HS-5 (cell line): Measurements from ENCODE around the gene COL8A1.
A peak's percentile ranks its signal among the peaks of the same experiment; 100 is the strongest.
"Not testable (repeated sequence)": the region's sequence is repeated elsewhere in the genome, so short reads cannot be mapped to it uniquely, and the experiment has no call there.

Experiments used
- DNase-seq: peaks from one replicate; pipeline ENCODE4 v3.0.0-alpha.2; 2012; ENCODE audit warnings: low read depth

Gene COL8A1

GRCh38 chr3:99638167-99638948 lies at the start of gene COL8A1:
Gene COL8A1, plus strand, starts transcription at chr3:99638594. Its CDS starts 152,089 bp downstream, at chr3:99790683.
- DNase-seq, result no peak

DNA sequence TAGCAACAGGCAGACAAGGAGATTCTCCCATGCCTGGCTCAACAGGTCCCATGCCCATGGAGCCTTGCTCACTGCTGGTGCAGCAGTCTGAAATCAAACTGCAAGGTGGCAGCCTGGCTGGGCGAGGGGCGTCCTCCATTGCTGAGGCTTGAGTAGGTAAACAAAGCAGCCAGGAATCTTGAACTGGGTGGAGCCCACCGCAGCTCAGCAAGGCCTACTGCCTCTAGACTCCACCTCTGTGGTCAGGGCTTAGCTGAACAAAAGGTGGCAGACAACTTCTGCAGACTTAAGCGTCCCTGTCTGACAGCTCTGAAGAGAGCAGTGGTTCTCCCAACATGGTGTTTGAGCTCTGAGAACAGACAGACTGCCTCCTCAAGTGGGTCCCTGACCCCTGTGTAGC lies 49.2 kb upstream of the COL8A1 start:
- not testable (repeated sequence) for DNase-seq

DNA sequence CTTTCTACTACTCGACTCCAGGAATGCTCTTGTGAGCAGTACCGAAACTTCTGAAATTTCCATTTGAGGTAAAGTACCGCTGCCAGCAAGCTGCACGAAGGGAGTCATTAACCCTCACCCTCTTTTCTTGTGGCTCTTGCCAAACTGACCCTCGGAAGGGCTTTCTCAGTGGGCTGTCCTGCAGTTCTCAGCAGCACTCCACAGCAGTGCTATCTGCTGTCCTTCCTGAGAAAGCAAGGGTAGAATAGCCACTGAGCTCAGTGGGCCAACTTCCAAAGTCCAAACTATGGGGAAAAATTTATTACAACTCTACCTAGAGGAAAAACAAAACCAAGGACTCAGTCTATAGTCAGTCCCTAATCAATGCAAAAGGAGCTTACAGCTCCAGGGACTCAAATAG lies 38.5 kb upstream of the COL8A1 start:
- no peak for DNase-seq

- DNase-seq, result no peak
Observed at GRCh38 chr3:99601515-99601914, 36.9 kb upstream of the COL8A1 start.

DNA sequence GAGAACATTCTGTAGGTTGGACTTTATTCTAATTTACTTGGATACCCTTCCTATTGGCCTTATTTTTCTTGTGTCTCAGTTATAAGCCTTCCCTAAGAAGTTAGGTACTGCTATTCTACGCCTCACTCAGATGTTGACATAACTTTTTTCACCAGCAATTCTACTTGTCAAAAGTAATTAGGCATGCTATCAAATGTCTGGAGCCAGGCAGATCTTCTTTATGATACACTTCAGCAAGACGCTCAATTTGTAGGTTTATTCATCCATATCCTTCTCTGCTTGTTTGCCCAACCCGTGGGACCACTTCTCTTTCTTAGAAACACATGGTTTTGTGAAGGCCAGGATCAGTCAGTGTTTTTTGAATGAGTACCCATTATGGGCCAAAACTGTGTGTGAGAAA lies 36.2 kb upstream of the COL8A1 start:
- DNase-seq, result no peak

GRCh38 chr3:99607151-99607550 lies 31.2 kb upstream of the COL8A1 start:
- no peak for DNase-seq

- no peak for DNase-seq
Observed at GRCh38 chr3:99614768-99615167, 23.6 kb upstream of the COL8A1 start.

DNA sequence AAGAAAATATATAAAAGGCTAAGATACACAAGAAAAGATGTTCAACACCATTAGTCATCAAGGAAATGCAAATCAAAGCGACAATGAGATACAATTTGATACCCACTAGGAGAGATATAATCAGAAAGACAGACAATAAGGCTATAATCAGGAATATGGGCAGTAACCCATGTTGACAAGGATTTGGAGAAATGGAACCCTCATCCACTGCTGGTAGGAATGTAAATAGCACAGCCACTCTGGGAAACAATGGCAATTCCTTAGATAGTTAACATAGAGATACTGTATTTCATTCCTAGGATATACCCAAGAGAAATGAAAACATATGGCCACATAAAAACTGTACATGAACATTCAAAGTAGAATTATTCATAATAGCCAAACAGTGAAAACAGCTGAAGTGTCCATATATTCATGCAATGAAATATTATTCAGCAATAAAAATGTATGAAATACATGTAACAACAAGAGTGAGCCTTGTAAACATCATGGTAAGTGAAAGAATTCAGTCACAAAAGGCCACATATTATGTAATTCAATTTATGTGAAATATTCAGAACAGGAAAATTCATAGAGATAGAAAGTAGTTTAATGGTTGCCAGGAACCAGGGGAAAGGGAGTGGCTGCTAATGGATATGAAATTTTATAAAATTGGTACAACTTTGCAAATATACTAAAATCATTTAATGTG lies 18.2 kb upstream of the COL8A1 start:
- no peak for DNase-seq

DNA sequence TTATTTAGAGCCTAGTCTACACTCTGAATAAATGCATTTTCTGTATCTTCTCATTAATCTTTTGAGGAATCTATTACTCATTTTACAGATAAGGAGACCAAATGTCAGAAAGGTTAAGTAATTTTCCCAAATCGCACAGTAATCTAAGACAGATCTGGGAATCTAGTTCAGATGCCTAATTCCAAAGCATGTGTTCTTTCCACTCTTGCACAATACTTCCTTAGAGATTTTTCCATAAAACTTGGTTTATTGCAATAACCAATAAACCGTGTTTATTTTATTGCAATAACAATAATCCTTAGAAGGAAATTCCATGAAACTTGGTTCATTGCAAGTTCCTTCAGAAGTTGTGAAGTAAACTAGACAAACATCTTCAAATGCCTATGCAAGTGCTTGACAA lies 17.4 kb upstream of the COL8A1 start:
- no peak for DNase-seq

DNA sequence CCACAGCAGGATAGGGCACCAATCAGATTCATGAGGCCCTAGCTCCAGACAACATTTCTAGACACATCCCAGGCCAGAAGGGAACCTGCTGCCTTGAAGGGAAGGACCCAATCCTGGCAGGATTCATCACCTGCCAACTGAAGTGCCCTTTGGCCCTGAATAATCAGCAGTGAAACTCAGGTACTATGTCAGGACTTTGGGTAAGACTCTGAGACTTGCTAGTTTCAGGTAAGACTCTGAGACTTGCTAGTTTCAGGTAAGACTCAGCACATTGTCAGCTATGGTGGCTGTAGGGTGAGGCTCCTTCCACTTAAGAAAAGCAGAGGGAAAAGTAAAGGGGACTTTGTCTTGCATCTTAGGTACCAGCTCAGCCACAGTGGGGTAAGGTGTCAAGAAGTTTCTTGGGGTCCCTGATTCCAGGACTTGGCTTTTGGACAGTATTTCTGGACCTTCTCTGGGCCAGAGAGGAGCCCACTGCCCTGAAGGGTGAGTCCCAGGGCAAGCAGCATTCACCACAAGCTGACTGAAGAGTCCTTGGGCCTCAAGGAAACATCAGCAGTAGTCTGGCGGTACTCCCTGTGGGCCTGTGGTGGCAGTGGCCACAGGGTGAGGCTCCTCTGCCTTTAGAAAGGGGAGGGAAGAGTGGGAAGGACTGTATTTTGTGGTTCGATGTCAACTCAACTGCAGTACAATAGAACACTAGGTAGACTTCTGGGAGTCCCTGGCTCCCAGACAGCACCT lies 13.7 kb upstream of the COL8A1 start:
- no peak for DNase-seq

GRCh38 chr3:99625237-99625622 lies 13.2 kb upstream of the COL8A1 start:
- DNase-seq, result no peak

DNA sequence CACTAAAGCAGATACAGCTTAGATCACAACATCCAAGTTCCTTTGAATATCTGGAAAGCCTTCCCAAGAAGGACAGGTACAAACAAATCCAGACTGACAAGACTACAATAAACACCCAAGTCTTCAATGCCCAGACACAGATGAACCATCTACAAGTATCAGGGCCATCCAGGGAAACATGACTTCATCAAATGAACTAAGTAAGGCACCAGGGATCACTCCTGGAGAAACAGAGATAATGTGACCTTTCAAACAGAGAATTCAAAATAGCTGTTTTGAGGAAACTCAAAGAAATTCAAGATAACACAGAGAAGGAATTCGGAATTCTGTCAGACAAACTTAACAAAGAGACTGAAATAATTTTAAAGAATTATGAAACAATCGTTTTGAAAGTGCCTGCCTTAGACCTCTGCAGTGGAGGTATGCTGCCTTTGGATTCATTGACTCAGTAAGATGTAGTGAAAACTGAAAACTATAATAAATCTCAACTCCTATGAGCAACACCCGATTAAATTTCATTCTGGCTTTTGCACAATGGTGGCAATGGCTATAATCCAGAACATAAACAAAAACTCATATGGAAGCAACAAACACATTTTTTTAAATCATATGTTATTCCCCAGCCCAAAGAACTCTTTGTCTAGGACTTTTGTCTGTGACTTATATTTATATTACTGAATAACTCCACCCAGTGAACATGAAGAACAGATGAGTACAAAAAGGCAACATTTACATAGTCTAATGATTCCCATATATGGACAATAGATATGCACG lies 12.6 kb upstream of the COL8A1 start:
- no peak for DNase-seq

DNA sequence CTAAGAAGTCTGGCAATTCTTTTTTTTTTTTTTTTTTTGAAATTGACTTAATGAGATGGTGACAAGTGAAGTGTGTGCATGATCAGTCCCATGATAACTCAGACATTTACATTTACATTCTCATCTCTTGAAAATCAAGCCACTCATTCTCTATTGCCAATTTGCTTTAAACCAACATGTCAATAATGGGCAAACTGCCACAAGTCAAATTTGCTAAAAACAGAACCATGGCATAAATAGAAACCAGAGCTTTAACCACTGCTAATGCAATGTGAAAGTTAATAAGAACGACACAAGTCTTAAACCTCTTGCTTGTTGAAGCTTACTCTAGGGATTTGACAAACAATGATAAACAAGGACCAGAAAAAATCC lies 12.0 kb upstream of the COL8A1 start:
- DNase-seq, result no peak

- DNase-seq, result no peak
Observed at GRCh38 chr3:99627062-99627826, 11.2 kb upstream of the COL8A1 start.

- no peak for DNase-seq
Observed at GRCh38 chr3:99630815-99631214, 7.6 kb upstream of the COL8A1 start.

DNA sequence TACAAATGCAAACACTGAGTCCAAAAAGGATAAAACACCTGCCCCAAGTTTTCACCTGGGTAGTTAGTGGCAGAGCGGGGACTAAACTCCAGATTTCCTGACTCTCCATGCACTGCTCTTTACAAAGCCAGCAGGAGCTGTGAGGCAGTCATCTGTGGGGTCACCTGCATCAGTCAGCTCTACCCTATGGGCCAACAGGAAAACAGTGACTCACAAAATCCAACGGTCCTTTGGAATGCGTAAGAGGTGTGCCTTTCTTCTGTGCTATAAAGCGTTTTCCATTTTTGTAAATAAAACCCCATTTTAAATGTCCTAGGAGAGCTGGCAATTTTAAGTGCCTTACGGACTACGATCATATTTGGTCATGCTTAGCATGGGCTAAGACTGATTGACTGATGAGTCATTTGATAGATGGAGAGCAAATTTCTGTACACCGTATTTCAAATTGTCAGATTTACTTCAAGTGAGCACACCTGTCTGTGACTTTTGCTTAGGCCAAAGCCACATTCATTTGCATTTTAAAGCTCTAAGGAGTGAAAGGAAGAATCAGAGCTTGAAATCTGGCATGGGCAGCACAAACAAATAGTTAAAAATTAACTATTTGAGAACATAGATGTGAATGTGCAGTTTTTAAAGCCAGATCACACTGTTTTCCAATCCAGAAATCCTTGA lies 4.4 kb upstream of the COL8A1 start:
- DNase-seq, result no peak

- DNase-seq, result no peak
Observed at GRCh38 chr3:99634881-99635280, 3.5 kb upstream of the COL8A1 start.

DNA sequence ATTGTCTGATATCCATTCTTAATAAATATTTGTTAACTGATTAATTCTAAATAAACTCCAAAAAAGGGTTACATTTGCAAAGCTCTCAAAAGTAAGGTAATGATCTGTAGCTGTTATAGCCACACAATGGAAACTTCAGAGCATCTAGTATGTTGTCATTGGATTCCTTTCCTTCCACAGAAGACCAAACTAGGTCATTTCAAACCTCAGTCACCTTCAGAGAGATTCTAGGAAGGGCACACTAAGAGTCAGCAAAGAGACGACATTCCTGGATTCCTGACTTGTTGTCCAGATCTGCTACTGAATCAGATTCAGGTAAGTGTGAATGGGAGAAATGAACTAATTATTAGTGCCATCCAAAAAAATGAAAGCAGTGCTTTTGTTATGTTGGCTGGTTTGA lies 3.0 kb upstream of the COL8A1 start:
- DNase-seq, result no peak

GRCh38 chr3:99637016-99637367 lies 1.4 kb upstream of the COL8A1 start:
- DNase-seq, result peak; percentile 58

DNA sequence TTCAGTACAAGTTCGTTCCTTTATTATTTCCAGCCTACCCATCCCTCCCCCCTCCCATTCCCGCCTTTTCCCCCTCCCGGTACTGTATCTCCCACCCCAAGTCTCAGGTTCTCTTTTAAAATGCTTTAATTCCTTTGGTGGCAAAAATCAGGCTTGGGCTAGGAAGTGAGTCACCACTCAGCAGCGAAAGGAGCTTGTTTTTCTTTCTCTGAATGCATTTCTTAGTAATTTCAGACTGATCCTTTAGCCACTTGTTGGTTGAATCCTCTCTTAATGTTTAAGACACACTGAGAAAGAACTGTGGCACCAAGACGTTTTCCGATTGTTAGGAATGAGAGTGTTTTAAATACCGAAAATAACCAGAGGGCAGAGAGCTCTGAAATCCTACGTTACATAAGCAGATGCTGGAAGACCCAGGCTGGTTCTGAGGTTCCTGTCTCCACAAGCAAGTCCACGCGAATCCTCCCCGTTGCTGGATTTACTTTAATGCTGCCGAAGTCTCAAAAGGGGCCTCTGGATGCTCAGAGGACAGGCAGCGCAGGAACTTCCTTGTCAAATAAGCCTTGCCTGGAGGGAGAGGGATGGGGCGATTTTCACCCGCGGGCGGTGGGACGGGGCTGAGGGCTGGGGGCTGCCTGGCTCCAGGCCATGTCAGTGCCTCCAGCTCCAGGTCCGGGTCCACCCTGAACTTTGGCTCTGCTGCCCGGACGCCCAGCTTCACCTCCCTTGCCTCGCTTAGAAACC lies 854 bp upstream of the COL8A1 start:
- DNase-seq, result peak; percentile 82
